SK-N-SH (cell line): ENCODE results near the gene SLC7A5. TPM values are rescaled to one million over a fixed set of nuclear protein-coding genes. Genes with fewer than 3 reads are reported as not detected.

Source experiments
- CTCF ChIA-PET: fragments of 300-600, 350-600 bp; formaldehyde crosslinking; extraction: SDS; loops from one replicate; lab custom pipeline; 2021; lab: Yijun Ruan, JAX
- POLR2A ChIA-PET: fragments of 350-600 bp; sonication (Branson Sonifier 250); formaldehyde crosslinking; extraction: SDS; loops from one replicate; lab custom pipeline; 2020; ENCODE audit warnings: antibody characterized with exemption, inconsistent platforms; lab: Yijun Ruan, JAX
- DNase-seq: peaks from one replicate; pipeline ENCODE4 v3.0.0; 2012
- H2AFZ ChIP-seq: fragments of 200-600 bp; sonication (generic); 2 replicates; pipeline ENCODE4 v1.8.1; 2016; ENCODE audit warnings: antibody characterized with exemption, mild to moderate bottlenecking, low read depth
- H3F3A ChIP-seq: fragments of 200-600 bp; sonication (generic); replicated peaks from 2 replicates; pipeline ENCODE3; 2016; ENCODE audit warnings: antibody characterized with exemption, mild to moderate bottlenecking; ENCODE audit not compliant: insufficient read depth
- H3K27ac ChIP-seq, 2 experiments: fragments of 200-500 bp in 1 of 2; fragments of 200-600 bp in 1 of 2; sonication (Bioruptor generic) in 1 of 2; sonication (generic), shearing (Covaris generic) in 1 of 2; 2 replicates each; pipeline versions ENCODE4 v1.5.1 to v1.6.1; 2014 to 2016; ENCODE audit warnings: low read depth in 2 of 2, inconsistent platforms in 1 of 2, low read length in 1 of 2, mild to moderate bottlenecking in 1 of 2, mixed read lengths in 1 of 2
- H3K27me3 ChIP-seq: fragments of 200-600 bp; sonication (generic), shearing (Covaris generic); 2 replicates; pipeline ENCODE4 v1.6.1; 2016; ENCODE audit warnings: mixed run types; ENCODE audit not compliant: insufficient read depth
- H3K36me3 ChIP-seq, 2 experiments: fragments of 200-500 bp in 1 of 2; fragments of 200-600 bp in 1 of 2; sonication (Bioruptor generic) in 1 of 2; sonication (generic) in 1 of 2; replicated peaks in 1 of 2; 2 replicates each; pipeline versions ENCODE3 to v1.5.1; 2014 to 2016; ENCODE audit warnings: low read length in 1 of 2, mild to moderate bottlenecking in 1 of 2; ENCODE audit not compliant: insufficient read depth in 2 of 2, control insufficient read depth in 1 of 2
- H3K4me1 ChIP-seq, 2 experiments: fragments of 200-500 bp in 1 of 2; fragments of 200-600 bp in 1 of 2; sonication (Bioruptor generic) in 1 of 2; sonication (generic), shearing (Covaris generic) in 1 of 2; 2 replicates each; pipeline versions ENCODE4 v1.5.1 to v1.6.1; 2014 to 2016; ENCODE audit warnings: low read depth in 1 of 2, low read length in 1 of 2, mixed run types in 1 of 2; ENCODE audit not compliant: insufficient read depth in 2 of 2, control insufficient read depth in 1 of 2
- H3K4me2 ChIP-seq: fragments of 200-600 bp; sonication (generic), shearing (Covaris generic); 2 replicates; pipeline ENCODE4 v1.6.1; 2017; ENCODE audit warnings: mixed run types
- H3K4me3 ChIP-seq, 2 experiments: fragments of 200-500 bp in 1 of 2; fragments of 200-600 bp in 1 of 2; sonication (Bioruptor generic) in 1 of 2; sonication (generic), shearing (Covaris generic) in 1 of 2; 2 replicates each; pipeline versions ENCODE4 v1.5.1 to v1.8.1; 2014 to 2016; ENCODE audit warnings: low read depth in 2 of 2, inconsistent platforms in 1 of 2, low read length in 1 of 2, mild to moderate bottlenecking in 1 of 2, mixed read lengths in 1 of 2, moderate library complexity in 1 of 2
- H3K79me2 ChIP-seq: fragments of 200-600 bp; sonication (generic); 2 replicates; pipeline ENCODE4 v1.8.1; 2017; ENCODE audit warnings: mild to moderate bottlenecking; ENCODE audit not compliant: insufficient read depth
- H3K9ac ChIP-seq: fragments of 200-600 bp; sonication (generic); 2 replicates; pipeline ENCODE4 v1.6.1; 2017; ENCODE audit warnings: mixed run types
- H3K9me2 ChIP-seq: fragments of 200-600 bp; sonication (generic); 2 replicates; pipeline ENCODE4 v1.6.1; 2017; ENCODE audit warnings: mixed run types
- H3K9me3 ChIP-seq: fragments of 200-600 bp; sonication (generic); 2 replicates; pipeline ENCODE4 v1.6.1; 2017; ENCODE audit warnings: mixed run types, mild to moderate bottlenecking, moderate library complexity
- H4K20me1 ChIP-seq: fragments of 200-600 bp; sonication (generic); 2 replicates; pipeline ENCODE4 v1.6.1; 2017; ENCODE audit warnings: mild to moderate bottlenecking, mixed run types; ENCODE audit not compliant: insufficient read depth
- CHD2 ChIP-seq: fragments of 150-350 bp; IDR thresholded peaks from 2 replicates; pipeline ENCODE4 v1.6.1; 2018; ENCODE audit warnings: low read length; ENCODE audit not compliant: partially characterized antibody
- EP300 ChIP-seq, 2 experiments: IDR thresholded peaks; 2 replicates each; pipeline versions ENCODE4 v1.4.0 to v1.6.1; 2012; ENCODE audit warnings: borderline replicate concordance in 1 of 2, low read depth in 1 of 2, low read length in 1 of 2
- EZH2phosphoT487 ChIP-seq: fragments of 200-600 bp; sonication (generic); IDR thresholded peaks from 2 replicates; pipeline ENCODE4 v1.6.1; 2017; ENCODE audit warnings: low read depth, mixed run types, mild to moderate bottlenecking, antibody characterized with exemption, moderate library complexity, borderline replicate concordance
- FOSL2 ChIP-seq: IDR thresholded peaks from 2 replicates; pipeline ENCODE4 v1.4.0; 2012; ENCODE audit warnings: low read depth, mild to moderate bottlenecking, moderate library complexity, borderline replicate concordance
- FOXJ3 ChIP-seq: sonication (generic); formaldehyde crosslinking; IDR thresholded peaks from 2 replicates; pipeline ENCODE4 v1.5.1; 2020; ENCODE audit warnings: mild to moderate bottlenecking, missing genetic modification reagents
- FOXM1 ChIP-seq: IDR thresholded peaks from 2 replicates; pipeline ENCODE4 v1.4.0; 2012; ENCODE audit warnings: low read depth, mild to moderate bottlenecking
- GABPA ChIP-seq: IDR thresholded peaks from 2 replicates; pipeline ENCODE4 v1.4.0; 2012; ENCODE audit warnings: low read depth, mild to moderate bottlenecking
- GATA2 ChIP-seq: sonication (generic); formaldehyde crosslinking; IDR thresholded peaks from 2 replicates; pipeline ENCODE4 v1.5.0; 2020; ENCODE audit warnings: mild to moderate bottlenecking, missing genetic modification reagents
- IRF3 ChIP-seq: fragments of 150-350 bp; IDR thresholded peaks from 2 replicates; pipeline ENCODE4 v1.6.1; 2016; ENCODE audit warnings: mild to moderate bottlenecking, low read depth, low read length
- JUND ChIP-seq: IDR thresholded peaks from 2 replicates; pipeline ENCODE4 v1.4.0; 2012
- MAX ChIP-seq: IDR thresholded peaks from 2 replicates; pipeline ENCODE4 v1.4.0; 2012; ENCODE audit warnings: low read depth
- MEF2A ChIP-seq: IDR thresholded peaks from 2 replicates; pipeline ENCODE4 v1.4.0; 2012; ENCODE audit warnings: low read depth, borderline replicate concordance
- NFIC ChIP-seq: IDR thresholded peaks from 2 replicates; pipeline ENCODE4 v1.4.0; 2012; ENCODE audit warnings: borderline replicate concordance
- NRF1 ChIP-seq: IDR thresholded peaks from 2 replicates; pipeline ENCODE4 v1.6.1; 2012; ENCODE audit warnings: low read depth, mild to moderate bottlenecking, low read length
- POLR2AphosphoS5 ChIP-seq: IDR thresholded peaks from 2 replicates; pipeline ENCODE4 v1.6.1; 2012; ENCODE audit warnings: low read depth, low read length
- RAD21 ChIP-seq: IDR thresholded peaks from 2 replicates; pipeline ENCODE4 v1.6.1; 2012; ENCODE audit warnings: mild to moderate bottlenecking, low read length
- RCOR1 ChIP-seq: fragments of 150-350 bp; IDR thresholded peaks from 2 replicates; pipeline ENCODE4 v1.6.1; 2017; ENCODE audit warnings: antibody characterized with exemption, low read length
- RFX5 ChIP-seq: IDR thresholded peaks from 2 replicates; pipeline ENCODE4 v1.6.1; 2012; ENCODE audit warnings: mild to moderate bottlenecking, improper control_type of control experiment, low read length
- RXRA ChIP-seq: IDR thresholded peaks from 2 replicates; pipeline ENCODE4 v1.4.0; 2012; ENCODE audit warnings: low read depth, mild to moderate bottlenecking, borderline replicate concordance
- SIN3A ChIP-seq: IDR thresholded peaks from 2 replicates; pipeline ENCODE4 v1.6.1; 2012; ENCODE audit warnings: low read depth, mild to moderate bottlenecking, low read length, moderate library complexity, borderline replicate concordance
- SMC3 ChIP-seq: IDR thresholded peaks from 2 replicates; pipeline ENCODE4 v1.6.1; 2012; ENCODE audit warnings: low read depth, low read length, improper control_type of control experiment
- TAF1 ChIP-seq: IDR thresholded peaks from 2 replicates; pipeline ENCODE4 v1.6.1; 2012; ENCODE audit warnings: low read depth, mild to moderate bottlenecking, low read length, moderate library complexity, borderline replicate concordance
- TEAD4 ChIP-seq: IDR thresholded peaks from 2 replicates; pipeline ENCODE4 v1.4.0; 2012; ENCODE audit warnings: mild to moderate bottlenecking, borderline replicate concordance; ENCODE audit not compliant: insufficient read depth
- USF1 ChIP-seq: IDR thresholded peaks from 2 replicates; pipeline ENCODE4 v1.4.0; 2012; ENCODE audit warnings: low read depth, borderline replicate concordance
- YY1 ChIP-seq: IDR thresholded peaks from 2 replicates; pipeline ENCODE4 v1.4.0; 2012; ENCODE audit warnings: low read depth, mild to moderate bottlenecking
- ZBTB33 ChIP-seq: IDR thresholded peaks from 2 replicates; pipeline ENCODE4 v1.4.0; 2012; ENCODE audit warnings: low read depth, borderline replicate concordance
- WGBS: methylation state at CpG from one replicate; pipeline ENCODE4 v1.1.6; 2017; ENCODE audit warnings: low lambda C conversion rate; 5-methylcytosine and 5-hydroxymethylcytosine counted together
- polyA plus RNA-seq, 3 experiments: library from polyadenylated mRNA; depleted of rRNA; stranded (reverse); fragments of >200 nt; gene quantifications; 2 replicates each; pipeline ENCODE4 v1.2.3, GENCODE V29; 2012

Gene SLC7A5
- polyA plus RNA-seq, 1 of the 3 experiments (the other 2 are of a cell fraction): 15.1 TPM

- H4K20me1 ChIP-seq: no peaks in the 10 kb centered on the region
- no peak for TF ChIP-seq MAX
- no peak for TF ChIP-seq FOSL2
- TF ChIP-seq YY1: no peak
- no peak for TF ChIP-seq TAF1
- no peak for TF ChIP-seq CHD2
- TF ChIP-seq RCOR1: no peak
- TF ChIP-seq RXRA: no peak
- TF ChIP-seq TEAD4: no peak
- TF ChIP-seq MEF2A: no peak
- no peak for TF ChIP-seq FOXJ3 (CRISPR knock-in tag)
- no peak for TF ChIP-seq IRF3
- no peak for TF ChIP-seq GABPA
- TF ChIP-seq JUND: no peak
- TF ChIP-seq NRF1: no peak
- no peak for TF ChIP-seq SMC3
- TF ChIP-seq SIN3A: no peak
- TF ChIP-seq EP300 (IDR thresholded peaks at IDR 0.05; ENCODE audit: borderline replicate concordance in 1 of 2, low read depth in 1 of 2, low read length in 1 of 2): no peak
- TF ChIP-seq USF1: no peak
- no peaks in the 10 kb centered on the region for H3K36me3 ChIP-seq
- H3K9me3 ChIP-seq: no peaks in the 10 kb centered on the region
- H3K27me3 ChIP-seq: no peaks in the 10 kb centered on the region
- H3K27ac ChIP-seq: no peak overlapping the region
- POLR2A ChIA-PET: no interaction called here
- WGBS: 79% methylated on average over 6 of the region's 6 CpGs
- H2AFZ ChIP-seq: no peak overlapping the region
- CTCF ChIA-PET: no interaction called here
- DNase-seq: no peak
- H3K9me2 ChIP-seq: no peaks in the 10 kb centered on the region
- no peaks in the 10 kb centered on the region for H3F3A ChIP-seq
- H3K79me2 ChIP-seq: no peaks in the 10 kb centered on the region
- H3K4me3 ChIP-seq: no peak overlapping the region
- no peaks in the 10 kb centered on the region for H3K4me1 ChIP-seq
- no peak overlapping the region for H3K4me2 ChIP-seq
- H3K9ac ChIP-seq: no peak overlapping the region
Measured at GRCh38 chr16:87800497-87800896, 68.8 kb downstream of the SLC7A5 start.

- H4K20me1 ChIP-seq: no peaks in the 10 kb centered on the region
- H3K27ac ChIP-seq: no peak overlapping the region
- H3K79me2 ChIP-seq: no peaks in the 10 kb centered on the region
- H2AFZ ChIP-seq: no peak overlapping the region
- peaks cover 0 to 2% of the 10 kb centered on the region in 2 experiments; a peak in 1 of 4 replicates for H3K4me1 ChIP-seq
- ChIA-PET POLR2A (no interaction called here), CTCF (interaction anchor here (1.1 to 4.4 kb wide), 3 partner anchors 8 to 77 kb away, joined by 3 to 21 read pairs (median 5); no protein-coding TSS in a partner anchor)
- H3K27me3 ChIP-seq: no peaks in the 10 kb centered on the region
- no peak overlapping the region for H3K4me2 ChIP-seq
- H3K36me3 ChIP-seq: no peaks in the 10 kb centered on the region
- no peak for DNase-seq
- H3K4me3 ChIP-seq: no peak overlapping the region
- no peaks in the 10 kb centered on the region for H3F3A ChIP-seq
- no peak overlapping the region for H3K9ac ChIP-seq
- 64% methylated on average over 8 of the region's 12 CpGs for WGBS
- H3K9me2 ChIP-seq: no peaks in the 10 kb centered on the region
- H3K9me3 ChIP-seq: no peaks in the 10 kb centered on the region
- no peak for TF ChIP-seq RFX5
- TF ChIP-seq FOXJ3 (CRISPR knock-in tag): no peak
- no peak for TF ChIP-seq RAD21
- TF ChIP-seq ZBTB33: no peak
- TF ChIP-seq SIN3A: no peak
- TF ChIP-seq GATA2 (CRISPR knock-in tag): no peak
- no peak for TF ChIP-seq NFIC
- no peak for TF ChIP-seq FOXM1
- TF ChIP-seq EZH2phosphoT487: no peak
- TF ChIP-seq MAX: no peak
- TF ChIP-seq POLR2AphosphoS5: no peak
Measured at GRCh38 chr16:87795336-87795735, 74.0 kb downstream of the SLC7A5 start.
